Loucy (cell line): ENCODE measurements around the gene WDR7.

Experiments
- CTCF ChIP-seq: fragments of 200-600 bp; sonication (generic); conservative IDR thresholded peaks from 2 replicates; pipeline ENCODE4 v1.5.1; 2014; ENCODE audit warnings: mild to moderate bottlenecking, antibody characterized with exemption, low read length
- EZH2phosphoT487 ChIP-seq: fragments of 200-600 bp; IDR thresholded peaks from 2 replicates; pipeline ENCODE4 v1.6.1; 2018; ENCODE audit warnings: antibody characterized with exemption, mild to moderate bottlenecking, moderate library complexity, borderline replicate concordance

GRCh38 chr18:56962322-56962721, 311.2 kb downstream of the WDR7 start:
- TF ChIP-seq CTCF (no peak), EZH2phosphoT487 (no peak)
